ENCODE results near the gene LRRC10B. TPM values are rescaled to one million over a fixed set of nuclear protein-coding genes. Genes with fewer than 3 reads are reported as not detected.

The LRRC10B gene
- total RNA-seq, 1 donor from 2014 or later, result not detected

DNA sequence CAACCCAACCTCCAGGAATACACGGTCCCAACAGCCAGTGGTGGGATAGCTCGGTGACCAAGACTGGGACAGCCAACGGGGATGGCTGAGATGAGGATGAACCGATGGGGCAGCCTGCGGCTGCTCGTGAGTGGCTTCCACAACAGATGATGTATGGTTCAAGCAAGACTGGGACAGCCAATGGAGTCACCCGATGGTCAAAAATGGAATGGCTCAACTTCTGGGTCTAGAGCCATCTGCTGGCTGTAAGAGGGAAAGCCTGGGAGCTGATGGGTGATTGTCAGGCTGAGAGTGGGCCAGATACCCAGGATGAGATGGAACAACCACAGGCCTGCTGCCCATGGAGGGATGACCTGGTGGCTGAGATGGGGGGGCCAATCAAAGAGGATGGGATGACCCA is 36.8 kb downstream of the LRRC10B start:
- DNase-seq (ENCODE audit: low read depth, low spot score), result no peak

DNA sequence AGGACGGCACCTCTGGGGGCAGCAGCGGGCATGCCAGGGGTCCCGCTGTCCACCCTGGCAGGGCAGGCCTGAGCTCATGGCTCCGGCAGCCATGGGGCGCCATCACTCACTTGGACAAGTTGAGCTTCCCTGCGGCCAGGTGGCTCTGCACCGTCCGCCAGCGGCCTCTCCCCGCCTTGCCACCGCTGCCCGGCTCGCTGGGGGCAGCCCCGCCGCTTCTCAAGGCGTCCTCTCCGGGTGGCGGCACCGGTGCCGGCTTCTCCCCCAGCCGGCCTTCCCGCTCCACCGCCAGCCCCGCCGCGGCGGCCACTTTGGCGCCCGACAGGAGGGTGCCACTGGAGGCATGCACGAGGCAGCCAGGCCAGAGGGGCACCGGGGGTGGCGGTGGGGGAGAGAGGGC is 37.4 kb downstream of the LRRC10B start:
- no peak for DNase-seq (ENCODE audit: low read depth, low spot score)

DNA sequence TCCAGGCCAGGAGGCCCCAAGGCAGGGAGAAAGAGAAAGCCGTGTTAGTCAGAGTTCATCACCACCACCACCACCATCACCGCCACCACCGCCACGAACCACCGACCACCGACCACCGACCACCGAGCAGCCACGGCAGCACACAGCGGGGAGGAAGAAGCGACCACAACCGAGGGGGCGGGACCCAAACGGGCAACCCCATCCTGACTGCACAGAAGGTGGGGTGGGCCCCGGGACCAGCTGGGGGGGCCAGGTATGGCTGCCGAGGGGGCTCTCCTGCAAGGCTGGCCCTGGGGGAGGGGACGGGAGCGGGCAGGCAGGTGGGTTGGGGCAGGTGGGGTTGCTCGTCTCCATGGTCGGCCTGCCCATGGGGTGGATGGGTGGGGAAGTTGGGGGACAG is 38.1 kb downstream of the LRRC10B start:
- no peak for DNase-seq (ENCODE audit: low read depth, low spot score)

DNA sequence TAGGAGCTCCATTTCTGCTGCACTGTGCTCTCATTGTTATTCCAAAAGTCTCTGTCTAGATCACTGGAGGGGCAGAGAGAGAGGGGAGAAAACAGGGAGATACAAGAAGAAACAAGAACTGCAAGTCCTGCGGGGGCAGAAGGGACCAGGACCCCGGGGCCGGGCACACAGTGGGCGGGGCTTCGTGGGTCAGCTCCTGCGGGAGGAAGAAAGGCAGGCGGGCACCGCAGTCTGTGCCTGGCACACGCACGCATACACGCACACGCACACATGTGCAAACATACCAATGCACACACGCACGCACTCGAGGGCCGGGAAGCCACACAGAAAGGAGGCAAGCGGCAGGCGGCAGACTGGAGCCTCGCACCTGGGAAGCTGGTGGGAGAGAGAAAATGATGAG is 38.7 kb downstream of the LRRC10B start:
- no peak for DNase-seq (ENCODE audit: low read depth, low spot score)

DNA sequence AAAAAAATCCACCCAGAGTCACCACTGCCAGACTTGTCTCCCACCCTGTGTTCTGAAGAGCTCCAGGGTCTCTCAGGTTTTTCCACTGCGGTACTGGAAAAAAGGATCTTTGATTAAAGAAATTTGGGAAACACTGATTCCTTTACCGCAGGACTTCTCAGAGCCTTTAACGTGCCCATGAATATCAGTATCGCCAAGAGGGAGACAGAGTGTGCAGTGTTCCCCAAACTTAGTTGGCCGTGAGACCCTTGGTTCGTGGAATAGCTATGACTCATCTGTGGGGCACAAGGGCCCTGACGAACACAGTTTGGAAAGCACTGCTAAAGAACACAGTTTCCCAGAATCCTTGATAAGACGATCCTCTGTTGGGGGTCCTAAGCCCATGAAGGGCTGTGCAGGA is 40.6 kb downstream of the LRRC10B start:
- DNase-seq (ENCODE audit: low read depth, low spot score), result no peak

DNA sequence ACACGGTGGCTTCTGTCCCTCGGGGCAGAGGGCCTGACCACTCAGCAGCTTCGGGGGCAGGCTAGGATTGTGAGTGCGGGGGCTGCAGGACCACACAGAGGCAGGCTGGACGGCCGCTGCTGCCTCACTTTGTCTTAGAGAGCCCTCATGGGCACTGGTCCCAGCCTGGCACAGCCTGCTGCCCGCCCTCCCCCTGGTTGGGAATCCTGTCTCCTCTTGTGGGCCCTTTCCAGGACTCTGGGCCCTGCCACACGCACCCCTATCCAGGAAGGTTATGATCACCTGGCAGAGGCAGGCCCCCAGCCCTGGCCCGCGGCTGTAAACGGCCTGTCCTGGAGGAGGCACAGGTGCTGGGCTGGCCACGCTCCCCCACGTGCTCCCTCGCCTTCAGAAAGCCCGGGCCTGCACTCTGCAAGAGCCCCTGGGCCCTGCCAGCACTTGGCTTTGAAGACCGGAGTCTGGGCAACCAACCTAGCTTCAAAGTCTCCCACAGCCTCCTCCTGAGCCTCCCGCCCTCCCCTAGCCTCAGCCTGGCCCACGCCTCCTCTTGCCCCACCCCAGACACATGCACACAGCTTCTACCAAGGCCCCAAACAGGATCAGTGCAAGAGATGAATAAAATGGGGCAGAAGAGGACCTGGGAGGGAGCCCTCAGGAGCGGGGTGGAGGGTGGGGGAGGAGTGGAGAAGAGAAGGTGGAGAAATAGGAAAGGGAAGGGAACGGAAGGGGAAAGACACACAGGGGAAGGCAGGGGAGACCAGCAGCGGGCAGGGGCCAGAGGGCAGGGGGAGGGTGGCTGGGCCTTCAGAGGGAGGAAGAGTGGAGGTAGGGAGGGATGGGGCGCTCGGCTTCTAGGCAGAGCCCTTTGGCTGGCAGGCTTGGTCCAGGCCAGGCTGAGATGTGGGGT is 41.4 kb downstream of the LRRC10B start:
- no peak for DNase-seq (ENCODE audit: low read depth, low spot score)

DNA sequence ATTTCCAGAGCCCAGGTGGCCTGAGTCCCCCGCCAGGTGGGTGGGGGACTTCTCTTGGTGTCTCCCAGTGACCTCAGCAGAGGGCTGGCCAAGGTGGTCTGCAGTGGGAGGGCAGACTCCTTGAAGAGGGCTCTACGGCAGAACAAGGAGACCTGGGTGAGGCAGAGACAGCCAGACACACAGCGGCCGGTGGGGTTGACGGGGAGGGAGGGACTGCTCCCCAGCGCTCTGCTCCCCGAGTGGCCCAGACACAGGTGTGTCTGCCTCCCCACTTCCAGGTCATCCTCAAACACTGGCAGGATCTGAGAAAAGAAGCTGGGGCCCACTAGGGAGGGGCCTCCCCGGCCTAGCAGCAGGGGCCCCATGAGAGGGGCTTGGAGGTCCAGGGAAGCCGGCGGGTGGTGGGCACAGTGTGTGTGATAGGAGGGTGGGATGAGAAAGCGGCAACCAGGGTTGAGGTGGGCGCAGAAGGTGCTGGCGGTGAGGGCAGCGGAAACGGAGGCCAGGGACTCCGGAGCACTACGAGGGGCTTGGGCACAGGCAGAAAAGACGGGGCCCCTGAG is 42.2 kb downstream of the LRRC10B start:
- no peak for DNase-seq (ENCODE audit: low read depth, low spot score)

DNA sequence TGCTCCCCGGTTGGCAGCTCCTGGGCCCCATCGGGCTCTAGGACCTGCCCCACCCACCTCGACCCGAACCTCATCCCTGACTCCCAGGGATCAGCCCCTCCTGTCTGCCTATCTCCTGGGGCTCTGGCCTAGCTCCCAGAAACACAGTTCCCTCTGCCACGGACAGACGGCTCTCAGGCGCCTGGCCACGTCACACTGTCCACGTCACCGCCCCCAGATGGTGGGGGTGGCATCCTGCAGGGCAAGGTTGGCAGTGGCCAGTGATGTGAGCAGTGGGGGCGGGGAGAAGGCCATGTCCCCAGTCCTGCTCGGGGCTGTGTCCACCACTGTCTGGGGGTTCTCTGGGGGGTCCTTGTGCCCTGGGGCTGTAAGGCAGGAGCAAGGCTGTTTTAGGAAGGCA is 43.1 kb downstream of the LRRC10B start:
- DNase-seq (ENCODE audit: low read depth, low spot score), result no peak

DNA sequence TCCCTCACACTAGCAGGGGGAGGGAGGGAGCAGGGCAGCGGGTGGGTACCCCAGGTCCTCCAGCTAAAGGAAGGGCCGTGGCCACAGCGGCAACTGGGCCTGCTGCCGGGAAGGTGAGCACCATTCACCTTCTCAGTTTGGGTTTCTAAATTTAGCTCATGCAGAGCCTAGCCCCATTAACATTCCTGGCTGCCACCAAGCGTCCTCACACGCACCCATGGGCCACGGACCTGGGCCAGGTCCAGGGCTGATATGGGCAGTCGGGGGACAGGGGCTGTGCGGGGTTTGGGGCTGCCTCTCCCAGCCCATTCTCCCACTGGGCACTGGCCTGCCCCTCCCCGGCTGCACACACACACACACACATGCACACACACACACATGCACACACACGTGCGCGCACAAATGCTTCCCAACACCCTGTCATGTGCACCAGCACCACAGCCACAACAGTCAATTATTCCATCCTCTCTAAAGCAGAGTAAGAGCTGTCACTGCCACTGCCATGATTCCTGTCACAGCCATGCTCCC is 43.6 kb downstream of the LRRC10B start:
- DNase-seq (ENCODE audit: low read depth, low spot score), result no peak

DNA sequence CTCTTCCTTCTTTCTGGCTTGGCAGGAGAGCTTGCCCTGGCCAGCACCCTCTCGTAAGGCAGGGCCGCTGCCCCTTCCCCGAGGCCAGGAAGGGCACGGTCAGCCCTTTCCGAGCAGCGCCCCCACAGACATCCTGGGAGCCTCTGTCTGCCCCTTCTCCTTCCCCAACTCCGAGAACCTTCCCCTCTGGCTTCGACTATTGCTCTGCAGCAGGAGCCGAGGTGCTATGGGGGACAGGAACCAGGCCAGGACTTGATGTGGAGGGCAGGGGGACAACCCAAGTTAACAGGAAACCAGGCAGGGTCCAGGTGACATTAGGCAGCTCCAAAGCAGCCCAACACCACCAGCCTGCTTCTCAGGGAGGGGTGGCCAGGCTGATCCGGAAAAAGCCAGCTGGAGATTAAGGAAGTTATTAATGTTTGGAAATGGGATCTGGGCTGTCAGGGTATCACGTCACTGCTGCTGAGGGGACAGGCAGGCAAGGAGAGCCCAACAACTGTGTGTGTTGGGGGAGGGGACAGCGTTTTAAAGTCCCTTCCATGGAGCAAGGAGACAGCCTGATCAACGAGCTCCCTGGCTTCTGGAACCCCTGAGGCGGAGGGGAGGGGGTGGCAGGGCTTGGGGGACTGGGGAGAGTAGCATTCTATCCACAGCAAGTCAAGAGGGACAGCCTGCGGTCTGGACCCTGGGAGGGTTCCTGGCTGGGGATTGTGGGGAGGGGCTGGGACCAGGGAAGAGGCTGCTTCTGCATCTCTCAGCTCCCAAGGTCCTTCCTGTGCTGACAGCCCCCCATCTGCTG is 45.0 kb downstream of the LRRC10B start:
- no peak for DNase-seq (ENCODE audit: low read depth, low spot score)

DNA sequence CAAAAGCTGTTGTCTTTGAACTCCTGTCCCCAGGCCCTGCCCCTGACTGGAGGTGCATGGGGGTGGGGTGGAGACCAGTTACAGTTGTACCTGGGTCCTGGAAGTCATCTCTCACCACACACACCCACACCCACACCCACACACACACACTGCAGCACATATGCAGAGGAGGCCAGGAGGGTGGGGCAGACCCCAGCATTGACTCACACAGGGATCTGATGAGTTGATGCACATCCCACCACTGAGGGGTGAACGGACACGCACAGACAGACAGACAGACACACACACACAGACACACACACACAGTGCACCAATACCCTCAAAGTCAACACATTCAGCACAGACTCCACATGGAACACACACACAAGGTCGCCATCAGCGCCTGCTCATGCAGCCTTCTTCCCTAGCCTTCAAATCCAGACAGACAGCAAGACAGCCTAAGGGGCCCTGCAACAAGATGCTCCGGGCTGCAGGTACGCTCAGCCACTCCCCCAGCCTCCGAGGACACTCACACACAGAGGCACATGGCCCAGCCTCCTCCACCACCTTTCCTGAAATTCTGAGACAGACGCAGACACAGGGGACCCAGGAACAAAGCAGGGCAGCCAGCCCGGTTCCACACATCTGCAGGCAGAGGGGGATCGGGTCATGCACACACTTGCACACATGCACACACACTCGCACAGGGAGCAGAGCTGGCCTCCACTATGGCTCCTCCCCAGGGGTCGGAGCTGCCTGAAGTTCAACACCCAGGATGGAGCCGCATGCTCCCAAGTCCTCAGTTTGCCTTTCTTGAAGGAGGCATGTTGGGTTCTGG is 45.8 kb downstream of the LRRC10B start:
- DNase-seq (ENCODE audit: low read depth, low spot score), result no peak

DNA sequence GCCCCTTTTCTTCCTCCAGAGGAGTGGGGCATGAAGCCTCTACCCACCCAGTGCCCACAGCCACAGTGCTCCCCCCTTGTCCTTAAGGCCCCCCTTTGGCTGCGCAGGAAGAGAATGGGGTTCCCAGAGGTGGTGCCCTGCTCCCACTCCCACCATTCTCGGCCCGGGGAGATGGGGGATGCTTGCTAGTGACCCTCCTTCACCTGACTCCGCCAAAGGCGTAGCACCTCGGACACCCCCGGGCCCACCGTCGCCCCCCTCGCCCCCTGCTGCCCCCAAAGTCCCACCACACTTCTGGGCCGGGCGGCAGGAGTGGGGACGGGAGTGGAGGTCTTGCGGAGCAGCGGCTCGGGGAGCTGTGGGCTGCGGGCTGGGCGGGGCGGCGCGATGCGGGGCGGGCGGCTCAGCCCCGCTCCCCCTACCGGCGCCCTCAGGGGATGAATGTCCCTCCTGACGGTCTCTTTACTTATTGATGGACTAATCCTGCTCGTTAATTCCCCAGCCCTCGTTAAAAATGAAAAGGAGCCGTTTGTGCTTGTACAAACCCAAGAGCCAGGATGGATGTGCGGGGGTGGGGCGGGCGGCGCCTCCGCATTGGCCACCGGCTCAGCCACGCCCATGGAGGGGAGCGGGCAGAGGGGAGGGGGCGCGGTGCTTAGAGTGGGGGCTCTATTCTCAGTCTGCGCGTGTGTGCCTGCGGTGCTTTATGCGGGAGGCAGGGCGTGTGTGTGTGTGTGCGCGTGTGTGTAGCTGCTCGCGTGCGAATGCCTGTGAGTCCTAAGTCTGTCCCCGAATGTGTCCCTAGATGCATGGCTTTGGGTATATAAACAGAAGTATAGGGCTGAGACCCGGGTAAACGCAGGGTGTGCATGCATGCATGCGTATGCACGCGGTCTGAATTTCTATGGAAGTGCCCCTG is 46.8 kb downstream of the LRRC10B start:
- DNase-seq (ENCODE audit: low read depth, low spot score), result no peak

DNA sequence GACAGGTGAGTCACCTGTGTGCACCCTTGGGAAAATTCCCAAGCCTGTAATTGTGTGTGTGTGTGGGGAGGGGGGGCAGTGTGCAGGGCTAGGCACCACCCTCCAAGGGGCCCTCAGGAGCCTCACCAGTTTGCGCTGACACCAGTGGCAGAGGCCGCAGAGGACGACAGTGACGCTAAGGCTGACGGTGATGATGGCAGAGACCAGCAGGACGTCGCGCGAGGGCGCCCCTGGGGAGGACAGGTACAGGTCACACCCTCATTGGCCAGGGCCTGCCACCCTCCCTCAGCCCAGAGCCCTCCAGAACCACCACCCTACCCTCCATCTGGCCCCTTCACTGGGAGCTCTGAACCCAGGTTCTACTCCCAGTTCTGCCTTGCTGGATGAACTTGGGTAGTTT is 47.4 kb downstream of the LRRC10B start:
- DNase-seq (ENCODE audit: low read depth, low spot score), result no peak

DNA sequence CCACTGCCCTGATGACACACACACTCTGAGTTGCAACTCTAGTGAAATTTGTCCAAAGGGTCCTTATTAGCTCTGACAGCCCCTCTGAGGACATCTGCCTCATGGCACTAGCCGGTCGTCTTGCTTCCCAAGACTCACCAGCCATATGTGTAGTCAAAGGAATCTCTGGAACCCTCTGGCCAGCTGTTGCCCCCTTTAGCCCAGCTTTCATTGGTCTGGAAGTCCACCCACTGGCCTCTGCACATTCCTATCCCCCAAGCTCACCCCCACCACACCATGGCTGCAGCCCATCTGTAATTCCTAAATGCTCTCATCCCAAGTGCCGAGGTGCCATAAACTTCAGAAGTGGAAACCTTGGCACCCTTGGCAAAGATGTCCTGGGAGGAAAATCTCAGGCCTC is 48.1 kb downstream of the LRRC10B start:
- no peak for DNase-seq (ENCODE audit: low read depth, low spot score)

Other genes with a start within 250 kb of the LRRC10B start
- gene VWCE, start 213.4 kb upstream of the LRRC10B start, total RNA-seq, result 1.7 TPM in 2 replicates
- gene DDB1, start 175.6 kb upstream of the LRRC10B start, total RNA-seq, result 383 and 419 TPM in 2 replicates
- gene TKFC, start 175.5 kb upstream of the LRRC10B start, total RNA-seq, result 13.6 and 20.4 TPM in 2 replicates
- 33.8 and 41.4 TPM in 2 replicates for gene CYB561A3, start 146.9 kb upstream of the LRRC10B start, total RNA-seq
- gene TMEM138, start 146.4 kb upstream of the LRRC10B start, total RNA-seq, result 13.7 and 20.7 TPM in 2 replicates
- gene TMEM216, start 116.2 kb upstream of the LRRC10B start, total RNA-seq, result 8.6 and 9.0 TPM in 2 replicates
- gene CPSF7, start 78.8 kb upstream of the LRRC10B start, total RNA-seq, result 13.0 and 16.4 TPM in 2 replicates
- 33.7 and 44.0 TPM in 2 replicates for gene SDHAF2, start 78.6 kb upstream of the LRRC10B start, total RNA-seq
- gene SYT7, start 72.3 kb downstream of the LRRC10B start, total RNA-seq, result under 0.01 and 0.18 TPM in 2 replicates
- gene DAGLA, start 171.6 kb downstream of the LRRC10B start, total RNA-seq, result 1.3 and 1.5 TPM in 2 replicates
- gene MYRF, start 243.9 kb downstream of the LRRC10B start, total RNA-seq, result 0.28 and 0.33 TPM in 2 replicates